ENCODE results near the gene ELF1.

Gene ELF1

GRCh38 chr13:41056826-41057711 lies 38.0 kb upstream of the ELF1 start:
- Histone ChIP-seq H3K9me3 (replicated peaks; ENCODE audit: insufficient read depth, low read length) (no peaks in the 10 kb centered on the region), H3K79me2 (ENCODE audit: low read length) (peaks cover 80% of the 10 kb centered on the region), H3K4me3 (ENCODE audit: low read length) (no peak overlapping the region), H3K9ac (ENCODE audit: low read length) (no peak overlapping the region), H3K27me3 (replicated peaks; ENCODE audit: insufficient read depth, low read length) (no peaks in the 10 kb centered on the region), H3K9me2 (replicated peaks; ENCODE audit: insufficient read depth, low read length) (no peaks in the 10 kb centered on the region), H2AFZ (ENCODE audit: low read length) (no peak overlapping the region), H3K36me3 (replicated peaks; ENCODE audit: insufficient read depth, low read length) (no peaks in the 10 kb centered on the region), H3K4me1 (ENCODE audit: low read length) (peaks cover 11% of the 10 kb centered on the region), H3K27ac (ENCODE audit: low read length) (no peak overlapping the region), H3K4me2 (ENCODE audit: low read depth, low read length) (no peak overlapping the region), H3F3A (ENCODE audit: insufficient read depth, low read length) (peaks cover 25% of the 10 kb centered on the region), H4K20me1 (ENCODE audit: insufficient read depth, low read length) (0 out of 2 replicates have a peak, but pooled peaks cover 5% of the 10 kb centered on the region)
- TF ChIP-seq EZH2phosphoT487 (IDR thresholded peaks at IDR 0.05; ENCODE audit: low read length) (no peak), CTCF (IDR thresholded peaks at IDR 0.05; ENCODE audit: low read length) (no peak), EZH2 (optimal IDR thresholded peaks at IDR 0.05; ENCODE audit: low read depth, low read length) (no peak)
- DNase-seq, result no peak

- H3K79me2 ChIP-seq (ENCODE audit: low read length), result peaks cover 86% of the 10 kb centered on the region
- H4K20me1 ChIP-seq (ENCODE audit: insufficient read depth, low read length), result 0 out of 2 replicates have a peak, but pooled peaks cover 5% of the 10 kb centered on the region
- no peak overlapping the region for H3K9ac ChIP-seq (ENCODE audit: low read length)
- no peaks in the 10 kb centered on the region for H3K27me3 ChIP-seq (replicated peaks; ENCODE audit: insufficient read depth, low read length)
- H3K4me1 ChIP-seq (ENCODE audit: low read length), result peaks cover 11% of the 10 kb centered on the region
- H2AFZ ChIP-seq (ENCODE audit: low read length), result no peak overlapping the region
- TF ChIP-seq EZH2phosphoT487 (IDR thresholded peaks at IDR 0.05; ENCODE audit: low read length) (no peak), CTCF (IDR thresholded peaks at IDR 0.05; ENCODE audit: low read length) (no peak), EZH2 (optimal IDR thresholded peaks at IDR 0.05; ENCODE audit: low read depth, low read length) (no peak)
- no peaks in the 10 kb centered on the region for H3K36me3 ChIP-seq (replicated peaks; ENCODE audit: insufficient read depth, low read length)
- peaks cover 24% of the 10 kb centered on the region for H3F3A ChIP-seq (ENCODE audit: insufficient read depth, low read length)
- H3K27ac ChIP-seq (ENCODE audit: low read length), result no peak overlapping the region
- no peak overlapping the region for H3K4me3 ChIP-seq (ENCODE audit: low read length)
- DNase-seq, result no peak
- no peak overlapping the region for H3K4me2 ChIP-seq (ENCODE audit: low read depth, low read length)
- no peaks in the 10 kb centered on the region for H3K9me2 ChIP-seq (replicated peaks; ENCODE audit: insufficient read depth, low read length)
- H3K9me3 ChIP-seq (replicated peaks; ENCODE audit: insufficient read depth, low read length), result no peaks in the 10 kb centered on the region
These were observed 37.1 kb upstream of the ELF1 start for GRCh38 chr13:41056194-41056593.

GRCh38 chr13:41054919-41055619 lies 36.0 kb upstream of the ELF1 start:
- H3K4me1 ChIP-seq (ENCODE audit: low read length), result peaks cover 11% of the 10 kb centered on the region
- TF ChIP-seq EZH2phosphoT487 (IDR thresholded peaks at IDR 0.05; ENCODE audit: low read length) (no peak), CTCF (IDR thresholded peaks at IDR 0.05; ENCODE audit: low read length) (peak; percentile 20), EZH2 (optimal IDR thresholded peaks at IDR 0.05; ENCODE audit: low read depth, low read length) (no peak)
- H3K27ac ChIP-seq (ENCODE audit: low read length), result no peak overlapping the region

More at GRCh38 chr13:41054919-41055619, 36.0 kb upstream of the ELF1 start:
- Histone ChIP-seq H3K9me2 (replicated peaks; ENCODE audit: insufficient read depth, low read length) (no peaks in the 10 kb centered on the region), H3K36me3 (replicated peaks; ENCODE audit: insufficient read depth, low read length) (no peaks in the 10 kb centered on the region), H3K9me3 (replicated peaks; ENCODE audit: insufficient read depth, low read length) (no peaks in the 10 kb centered on the region), H3K9ac (ENCODE audit: low read length) (no peak overlapping the region), H3F3A (ENCODE audit: insufficient read depth, low read length) (peaks cover 12% of the 10 kb centered on the region), H3K79me2 (ENCODE audit: low read length) (peaks cover 98% of the 10 kb centered on the region), H2AFZ (ENCODE audit: low read length) (no peak overlapping the region), H3K27me3 (replicated peaks; ENCODE audit: insufficient read depth, low read length) (no peaks in the 10 kb centered on the region), H4K20me1 (ENCODE audit: insufficient read depth, low read length) (0 out of 2 replicates have a peak, but pooled peaks cover 5% of the 10 kb centered on the region), H3K4me2 (ENCODE audit: low read depth, low read length) (no peak overlapping the region), H3K4me3 (ENCODE audit: low read length) (no peak overlapping the region)
- no peak for DNase-seq

All from MM.1S (cell line).